ENCODE measurements around the gene PGBD5.

Gene PGBD5

GRCh38 chr1:230313453-230314141, 112.5 kb downstream of the PGBD5 start:
- TF ChIP-seq ZNF565 (CRISPR knock-in tag; conservative IDR thresholded peaks at IDR 0.05; ENCODE audit: low read depth) (no peak), ZFP3 (CRISPR knock-in tag; IDR thresholded peaks at IDR 0.05) (no peak), OSR1 (CRISPR knock-in tag; IDR thresholded peaks at IDR 0.05) (no peak), TSHZ2 (CRISPR knock-in tag; IDR thresholded peaks at IDR 0.05) (no peak), BACH2 (CRISPR knock-in tag; IDR thresholded peaks at IDR 0.05; ENCODE audit: borderline replicate concordance) (no peak), ZC3H10 (CRISPR knock-in tag; IDR thresholded peaks at IDR 0.05) (no peak)
- ATAC-seq: no peak

GRCh38 chr1:230312676-230313075, 113.5 kb downstream of the PGBD5 start:
- TF ChIP-seq CREB5 (CRISPR knock-in tag; IDR thresholded peaks at IDR 0.05; ENCODE audit: low read depth): no peak
- TF ChIP-seq TCF4 (CRISPR knock-in tag; IDR thresholded peaks at IDR 0.05; ENCODE audit: borderline replicate concordance): no peak
- no peak for ATAC-seq

- ATAC-seq: peak; percentile 94
These were observed 115.6 kb downstream of the PGBD5 start for GRCh38 chr1:230310381-230311163.

More at GRCh38 chr1:230310381-230311163, 115.6 kb downstream of the PGBD5 start:
- TF ChIP-seq TCF4 (CRISPR knock-in tag; IDR thresholded peaks at IDR 0.05; ENCODE audit: borderline replicate concordance) (no peak), BACH2 (CRISPR knock-in tag; IDR thresholded peaks at IDR 0.05; ENCODE audit: borderline replicate concordance) (no peak), PATZ1 (CRISPR knock-in tag; IDR thresholded peaks at IDR 0.05; ENCODE audit: borderline replicate concordance) (no peak), CREB5 (CRISPR knock-in tag; IDR thresholded peaks at IDR 0.05; ENCODE audit: low read depth) (no peak), POU6F1 (CRISPR knock-in tag; IDR thresholded peaks at IDR 0.05; ENCODE audit: borderline replicate concordance, low read depth) (no peak), ZFP30 (CRISPR knock-in tag; IDR thresholded peaks at IDR 0.05) (no peak), ZNF8 (CRISPR knock-in tag; IDR thresholded peaks at IDR 0.05) (no peak), ESRRG (CRISPR knock-in tag; IDR thresholded peaks at IDR 0.05) (no peak), GLIS3 (CRISPR knock-in tag; IDR thresholded peaks at IDR 0.05) (no peak), ARNTL (CRISPR knock-in tag; IDR thresholded peaks at IDR 0.05; ENCODE audit: borderline replicate concordance, low read depth) (no peak), OSR1 (CRISPR knock-in tag; IDR thresholded peaks at IDR 0.05) (no peak), ZFP3 (CRISPR knock-in tag; IDR thresholded peaks at IDR 0.05) (no peak), TSHZ2 (CRISPR knock-in tag; IDR thresholded peaks at IDR 0.05) (no peak), TOX (CRISPR knock-in tag; IDR thresholded peaks at IDR 0.05; ENCODE audit: borderline replicate concordance) (no peak), ISL1 (CRISPR knock-in tag; IDR thresholded peaks at IDR 0.05) (no peak), PPARA (CRISPR knock-in tag; IDR thresholded peaks at IDR 0.05; ENCODE audit: borderline replicate concordance) (no peak), ZC3H10 (CRISPR knock-in tag; IDR thresholded peaks at IDR 0.05) (no peak), SNAI2 (CRISPR knock-in tag; IDR thresholded peaks at IDR 0.05) (no peak), ZNF565 (CRISPR knock-in tag; conservative IDR thresholded peaks at IDR 0.05; ENCODE audit: low read depth) (no peak), RARB (CRISPR knock-in tag; IDR thresholded peaks at IDR 0.05) (no peak)

Measured in SK-N-SH treated with all-trans-retinoic acid at 6 μM for 48 hours (cell line).